Kidney glomerular epithelial cell (primary cell): ENCODE measurements around the gene IPO11.
"Not testable (repeated sequence)": the region's sequence is repeated elsewhere in the genome, so short reads cannot be mapped to it uniquely, and the experiment has no call there.

Source experiments
- DNase-seq: peaks from one replicate; lab custom pipeline; 2025; lab: John Stamatoyannopoulos, UW

IPO11 gene

DNA sequence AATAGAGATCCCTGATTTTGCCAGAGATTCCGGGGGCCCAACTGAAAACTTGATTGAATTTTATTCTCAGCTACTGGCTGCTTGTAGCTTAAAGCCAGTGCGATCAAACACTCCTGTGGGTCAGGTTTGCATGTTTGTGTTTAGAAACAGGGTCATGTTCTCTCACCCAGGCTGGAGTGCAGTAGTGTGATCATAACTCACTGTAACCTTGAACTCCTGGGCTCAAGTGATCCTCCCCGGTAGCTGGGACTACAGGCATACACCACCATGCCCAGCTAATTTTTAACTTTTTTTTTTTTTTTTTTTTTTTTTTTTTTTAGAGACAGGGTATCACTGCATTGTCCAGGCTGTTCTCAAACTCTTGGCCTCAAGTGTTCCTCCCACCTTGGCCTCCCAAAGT is 232.7 kb downstream of the IPO11 start:
- DNase-seq, result no peak

DNA sequence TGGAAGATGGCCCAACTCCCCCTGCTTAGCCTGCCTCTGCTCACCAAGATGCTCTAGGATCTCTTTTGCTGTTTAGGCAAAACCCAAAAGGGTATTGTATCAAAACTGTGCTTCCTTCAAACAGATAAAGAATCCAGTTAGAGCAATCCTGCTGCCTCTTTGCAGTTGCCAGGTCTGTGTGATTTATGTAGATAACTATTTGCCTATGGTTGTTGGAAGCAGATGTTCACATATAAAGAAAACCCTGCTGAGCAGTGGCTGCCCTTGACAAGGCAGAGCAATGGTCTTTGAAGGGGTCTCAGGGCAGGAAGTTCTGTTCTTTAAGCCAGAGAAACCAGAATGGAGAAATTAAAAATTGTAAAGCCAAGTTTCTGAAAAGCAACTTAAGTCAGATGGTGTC is 234.7 kb downstream of the IPO11 start:
- DNase-seq, result no peak

DNA sequence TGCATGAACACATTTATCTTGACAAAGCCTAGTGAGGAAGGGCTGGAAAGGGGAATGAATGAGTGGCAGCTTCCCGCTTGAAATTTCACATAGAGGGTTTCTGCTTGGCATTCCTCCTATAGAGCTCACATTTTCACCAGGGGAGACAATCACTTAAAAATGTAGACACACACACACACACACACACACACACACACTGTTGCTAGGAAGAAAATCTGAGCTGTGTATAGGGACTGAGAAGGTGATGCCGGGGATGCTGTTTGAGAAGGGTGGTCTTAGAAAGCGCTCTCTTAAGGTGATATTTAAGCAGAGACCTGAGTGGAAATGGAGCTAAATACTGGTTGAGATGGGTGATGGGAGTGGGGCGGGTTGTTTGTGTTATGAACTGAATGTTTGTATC is 236.5 kb downstream of the IPO11 start:
- DNase-seq, result no peak

DNA sequence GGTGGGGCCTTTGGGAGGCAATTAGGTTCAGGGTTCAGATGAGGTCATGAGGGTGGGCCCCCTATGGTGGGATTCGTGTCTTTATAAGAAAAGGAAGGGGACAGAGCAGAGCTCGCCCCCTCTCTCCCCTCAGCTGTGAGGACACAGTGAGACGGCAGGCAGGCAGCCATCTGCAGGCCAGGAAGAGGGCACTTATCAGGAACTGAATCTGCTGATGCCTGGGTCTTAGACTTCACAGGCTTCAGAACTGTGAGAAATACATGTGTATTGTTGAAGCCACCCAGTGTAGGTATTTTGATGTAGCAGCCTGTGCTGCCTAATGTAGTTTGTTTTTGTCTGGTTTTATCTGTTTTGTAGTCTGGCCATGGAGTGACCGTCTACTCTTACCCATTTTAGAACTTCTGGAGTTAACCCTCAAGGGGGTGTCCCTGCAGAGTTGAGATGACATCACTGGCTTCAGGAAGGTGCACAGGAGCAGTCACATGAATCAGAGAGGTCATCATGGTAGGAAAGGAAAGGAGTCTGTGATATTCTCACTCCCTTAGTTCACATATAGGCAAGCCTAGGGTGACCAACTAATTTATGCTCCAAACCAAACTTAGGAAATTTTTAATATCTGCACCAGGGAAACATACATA is 237.0 kb downstream of the IPO11 start:
- no peak for DNase-seq

DNA sequence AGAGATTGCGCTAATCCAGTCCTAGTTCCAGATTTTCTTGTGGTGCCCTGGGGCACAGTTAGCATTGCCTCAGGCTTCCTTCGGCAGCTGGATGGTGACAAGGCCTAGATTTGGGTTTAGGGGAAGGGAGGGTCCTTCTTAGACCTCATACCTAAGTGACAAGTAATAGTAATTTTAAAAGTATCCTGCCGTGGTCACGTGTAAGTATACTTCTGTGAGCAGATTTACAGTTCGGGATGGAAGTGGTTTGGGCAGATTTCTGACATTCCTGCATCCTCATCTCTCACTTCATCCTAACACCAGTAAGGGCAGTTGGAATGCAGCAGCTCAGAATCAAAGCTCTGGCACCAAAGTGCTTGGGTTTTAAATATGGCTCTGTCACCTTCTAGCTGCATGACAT is 237.6 kb downstream of the IPO11 start:
- DNase-seq, result no peak

DNA sequence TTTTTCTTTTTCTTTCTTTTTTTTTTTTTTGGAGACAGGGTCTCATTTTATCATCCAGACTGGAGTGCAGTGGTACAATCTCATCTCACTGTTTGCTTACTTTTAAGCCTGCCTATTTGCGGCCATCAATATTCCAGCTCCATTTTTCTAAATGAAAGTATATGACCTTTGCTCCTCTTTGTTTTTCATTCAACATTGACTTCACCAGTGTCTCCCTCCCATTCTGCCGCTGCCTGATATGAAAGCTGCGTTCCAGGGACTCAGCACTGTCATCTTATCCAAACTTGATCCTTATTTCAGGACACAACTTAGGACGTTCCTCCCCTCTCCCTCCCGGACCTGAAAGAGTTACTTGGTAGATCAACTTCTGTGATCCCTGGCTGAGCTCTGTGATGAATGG is 239.7 kb downstream of the IPO11 start:
- no peak for DNase-seq

DNA sequence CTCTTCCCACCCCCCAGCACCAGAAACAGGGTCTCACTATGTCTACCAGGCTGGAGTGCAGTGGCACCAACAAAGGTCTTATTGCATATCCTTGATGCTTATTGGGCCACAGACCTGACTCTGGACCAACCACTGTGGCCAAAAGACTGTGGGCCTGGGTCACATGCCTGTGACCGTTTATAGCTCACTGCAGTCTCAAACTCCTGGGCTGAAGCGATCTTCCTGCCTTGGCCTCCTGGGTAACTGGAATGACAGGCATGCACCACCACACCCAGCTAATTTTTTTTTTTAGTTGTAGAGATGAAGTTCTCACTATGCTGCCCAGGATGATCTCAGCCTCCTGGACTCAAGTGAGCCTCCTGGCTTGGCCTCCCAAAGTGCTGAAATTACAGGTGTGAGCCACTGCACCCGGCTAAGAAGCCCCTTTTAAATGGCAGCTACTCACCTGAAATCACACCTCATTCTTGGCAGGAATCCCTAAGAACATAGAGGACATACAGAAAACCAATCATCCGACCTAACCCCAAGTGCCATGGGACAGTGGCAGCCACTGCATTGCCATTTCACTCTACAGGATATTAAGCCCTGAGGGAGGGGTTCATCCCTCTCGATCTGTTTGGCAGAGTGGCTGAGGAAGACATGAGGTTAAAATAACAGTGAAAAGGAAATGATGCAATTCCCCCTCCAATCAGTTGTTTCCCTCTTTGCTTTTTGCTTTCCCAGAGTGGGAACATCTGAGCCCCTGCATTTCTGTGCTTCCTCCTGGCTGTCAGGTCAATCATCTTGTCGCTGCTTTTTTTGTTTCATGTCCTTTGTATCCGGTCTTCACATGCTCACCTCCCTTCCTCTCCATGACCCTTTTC is 240.7 kb downstream of the IPO11 start:
- no peak for DNase-seq

DNA sequence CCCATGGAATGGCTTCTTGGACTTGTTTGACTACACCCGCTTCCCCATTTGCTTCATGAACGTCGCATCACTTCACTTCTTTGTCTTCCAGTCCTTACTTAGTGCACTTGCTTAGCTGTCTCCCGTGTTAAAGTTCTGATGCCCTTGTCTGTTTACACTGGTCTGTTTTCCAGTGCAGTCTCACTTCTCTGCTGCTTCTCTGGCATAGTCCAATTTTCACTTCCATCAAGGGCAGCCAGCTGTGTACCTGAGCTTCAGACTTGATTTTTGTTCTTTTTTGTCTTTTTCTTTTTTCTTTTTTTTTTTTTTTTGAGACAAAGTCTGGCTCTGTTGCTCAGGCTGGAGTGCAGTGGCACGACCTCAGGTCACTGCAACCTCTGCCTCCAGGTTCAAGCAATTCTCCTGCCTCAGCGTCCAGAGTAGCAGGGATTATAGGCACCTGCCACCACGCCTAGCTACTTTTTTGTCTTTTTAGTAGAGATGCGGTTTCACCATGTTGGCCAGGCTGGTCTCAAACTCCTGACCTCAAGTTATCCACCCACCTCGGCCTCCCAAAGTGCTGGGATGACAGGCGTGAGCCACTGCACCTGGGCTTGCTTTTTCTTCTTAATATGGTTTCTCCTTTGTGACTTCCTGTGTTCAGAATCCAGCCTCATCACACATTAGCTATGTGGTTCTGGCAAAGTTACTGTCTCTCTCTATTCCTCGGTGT is 241.5 kb downstream of the IPO11 start:
- DNase-seq, result no peak

DNA sequence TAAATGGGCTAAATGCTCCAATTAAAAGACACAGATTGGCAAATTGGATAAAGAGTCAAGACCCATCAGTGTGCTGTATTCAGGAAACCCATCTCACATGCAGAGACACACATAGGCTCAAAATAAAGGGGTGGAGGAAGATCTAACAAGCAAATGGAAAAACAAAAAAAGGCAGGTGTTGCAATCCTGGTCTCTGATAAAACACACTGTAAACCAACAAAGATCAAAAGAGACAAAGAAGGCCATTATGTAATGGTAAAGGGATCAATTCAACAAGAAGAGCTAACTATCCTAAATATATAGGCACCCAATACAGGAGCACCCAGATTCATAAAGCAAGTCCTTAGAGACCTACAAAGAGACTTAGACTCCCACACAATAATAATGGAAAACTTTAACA is 245.2 kb downstream of the IPO11 start:
- DNase-seq, result not testable (repeated sequence)

DNA sequence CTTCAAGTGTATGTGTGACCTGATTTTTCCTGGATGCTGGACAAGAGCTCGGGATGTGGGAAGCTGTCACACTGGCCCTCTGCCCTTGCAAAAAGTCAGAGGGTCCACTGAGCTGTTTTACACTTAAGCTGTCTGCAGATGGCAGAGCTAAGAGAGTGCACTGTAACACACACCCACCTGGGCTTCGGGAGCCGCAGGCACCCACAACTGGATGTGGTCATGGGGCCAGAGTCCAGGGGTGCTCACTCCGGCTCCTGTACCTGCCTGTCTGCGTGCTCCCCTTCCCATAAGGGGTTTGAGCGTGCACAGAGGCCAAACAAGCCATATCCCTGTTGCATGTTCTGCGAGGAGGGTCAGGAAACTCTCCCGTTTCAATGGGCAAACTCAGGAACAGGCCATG is 248.6 kb downstream of the IPO11 start:
- DNase-seq, result no peak

DNA sequence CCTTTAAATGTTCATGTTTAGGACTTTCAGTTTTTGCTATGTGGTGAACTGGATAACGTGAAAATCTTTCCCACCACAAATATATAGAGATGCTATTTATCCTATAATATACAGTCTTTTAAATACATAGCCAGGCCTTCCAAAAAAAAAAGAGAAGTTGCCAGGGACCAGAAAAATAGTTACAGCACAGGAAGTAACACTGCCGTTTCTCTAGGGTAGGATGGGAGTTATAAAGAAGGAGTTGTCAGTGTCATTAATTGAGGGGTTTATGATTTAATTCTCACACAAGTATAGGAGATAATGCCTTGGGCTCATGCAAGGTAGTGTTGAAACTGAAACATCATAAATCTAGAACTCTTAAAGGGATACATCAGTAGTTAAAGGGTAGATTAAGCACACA is 250.0 kb downstream of the IPO11 start:
- DNase-seq, result no peak

DNA sequence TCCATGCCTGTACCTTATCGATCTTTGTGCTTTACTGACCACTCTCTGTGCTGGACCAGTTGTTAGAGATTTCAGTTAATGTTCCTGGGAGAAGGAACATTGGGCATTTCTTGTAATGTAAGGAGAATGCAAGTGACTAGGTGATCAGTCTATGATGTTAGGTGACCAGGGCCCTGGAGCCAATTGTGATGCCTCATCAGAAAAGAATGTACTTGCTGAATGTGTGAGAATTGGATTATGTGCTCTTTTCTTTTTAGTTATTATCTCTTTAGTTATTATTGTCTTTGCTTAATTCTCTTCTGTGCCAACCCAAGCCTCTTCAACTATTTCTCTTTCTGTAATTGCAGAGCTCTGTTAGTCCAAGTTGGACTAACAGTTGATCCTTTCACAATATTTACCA is 258.9 kb downstream of the IPO11 start:
- DNase-seq, result no peak

DNA sequence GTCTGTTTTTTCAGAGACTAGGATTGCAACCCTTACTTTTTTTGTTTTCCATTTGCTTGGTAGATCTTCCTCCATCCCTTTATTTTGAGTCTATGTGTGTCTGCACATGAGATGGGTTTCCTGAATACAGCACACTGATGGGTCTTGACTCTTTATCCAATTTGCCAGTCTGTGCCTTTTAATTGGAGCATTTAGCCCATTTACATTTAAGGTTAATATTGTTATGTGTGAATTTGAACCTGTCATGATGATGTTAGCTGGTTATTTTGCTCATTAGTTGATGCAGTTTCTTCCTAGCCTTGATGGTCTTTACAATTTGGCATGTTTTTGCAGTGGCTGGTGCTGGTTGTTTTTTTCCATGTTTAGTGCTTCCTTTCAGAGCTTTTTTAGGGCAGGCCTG is 264.0 kb downstream of the IPO11 start:
- not testable (repeated sequence) for DNase-seq
